Measurements from ENCODE around the gene CGN. TPM values are rescaled to one million over a fixed set of nuclear protein-coding genes. Genes with fewer than 3 reads are reported as not detected.
A peak's percentile ranks its signal among the peaks of the same experiment; 100 is the strongest.

The CGN gene
- total RNA-seq (2016; rRNA removed; fragmentation: Illumina TruSeq; extraction: Trizol), result 0.24 and 0.75 TPM in 2 replicates
- 0.20 and 0.88 TPM in 2 replicates for total RNA-seq (2016; cell fraction: cytosol; rRNA removed; fragmentation: Illumina TruSeq; extraction: Trizol; ENCODE audit: low read depth)
- total RNA-seq (2016; cell fraction: insoluble cytoplasmic fraction; rRNA removed; fragmentation: Illumina TruSeq; extraction: Trizol), result 0.10 and 0.67 TPM in 2 replicates
- total RNA-seq (2016; cell fraction: membrane; rRNA removed; fragmentation: Illumina TruSeq; extraction: Trizol), result 0.19 and 0.28 TPM in 2 replicates
- total RNA-seq (2016; cell fraction: nucleus; rRNA removed; fragmentation: Illumina TruSeq; extraction: Trizol), result 1.3 and 1.6 TPM in 2 replicates
- 0.81 and 1.1 TPM in 2 replicates for polyA plus RNA-seq (2011; rRNA removed)
- 0.18 and 0.21 TPM in 2 replicates for polyA plus RNA-seq (2011; cell fraction: cytosol; rRNA removed)
- 3.8 TPM in 2 replicates for polyA plus RNA-seq (2011; cell fraction: nucleus; rRNA removed)
- 1.7 and 3.2 TPM in 2 replicates for polyA plus RNA-seq (2012)
- polyA plus RNA-seq (2016; cell fraction: cytosol; fragmentation: Illumina TruSeq; extraction: Trizol; ENCODE audit: low read depth), result 0.03 TPM in 1 of 2 replicates, not detected in the other
- 0.27 and 0.43 TPM in 2 replicates for polyA plus RNA-seq (2016; cell fraction: insoluble cytoplasmic fraction; fragmentation: Illumina TruSeq; extraction: Trizol; ENCODE audit: low read depth)
- 0.03 and 0.10 TPM in 2 replicates for polyA plus RNA-seq (2016; cell fraction: membrane; fragmentation: Illumina TruSeq; extraction: Trizol; ENCODE audit: low read depth)
- polyA plus RNA-seq (2016; cell fraction: nucleus; fragmentation: Illumina TruSeq; extraction: Trizol; ENCODE audit: insufficient read depth, low read depth), result 2.3 and 2.8 TPM in 2 replicates
- 0.63 and 2.7 TPM in 2 replicates for polyA minus RNA-seq (2011; rRNA and poly(A)+ RNA removed; ENCODE audit: low replicate concordance)
- polyA minus RNA-seq (2011; cell fraction: cytosol; rRNA and poly(A)+ RNA removed), result 0.70 TPM in 1 of 2 replicates, not detected in the other
- polyA minus RNA-seq (2011; cell fraction: nucleus; rRNA and poly(A)+ RNA removed), result 2.7 and 3.9 TPM in 2 replicates
- percentile 25 among the genes with signal in this experiment for Bru-seq, nascent RNA
- BruChase-seq, experiment 1, labeled RNA remaining after a 6-hour chase, result percentile 29 among the genes with signal in this experiment
- percentile 25 among the genes with signal in this experiment for BruChase-seq, experiment 2, labeled RNA remaining after a 2-hour chase
- long read RNA-seq, experiment 1, result 0 reads
- long read RNA-seq, experiment 2, partial matches to known transcripts, result 0 of 1 reads
- long read RNA-seq, experiment 2, other reads (novel, unspliced or antisense), result 1 of 1 reads

GRCh38 chr1:151510957-151511635, at the start of gene CGN:
Gene CGN (plus strand): TSS chr1:151511387. CDS start chr1:151518520, 7,133 bp downstream.
- no peak within 1 kb of the TSS for H2AFZ ChIP-seq (ENCODE audit: low read length)
- no peaks in the 10 kb centered on the region for H3K9me3 ChIP-seq (ENCODE audit: low read length)
- CTCF ChIA-PET (ENCODE audit: low intra/inter-chr PET ratio, low total read pairs), result no interaction called here
- POLR2A ChIA-PET, result interaction anchor here (0.9 to 2.1 kb wide), 6 partner anchors 16 to 398 kb away, joined by 3 to 13 read pairs (median 4); partner anchors contain the start of genes POGZ, THEM4, TUFT1 and VPS72
- H3K36me3 ChIP-seq (replicated peaks in 1 of 2; ENCODE audit: control insufficient read depth in 1 of 2, insufficient read depth in 2 of 2, low read length in 2 of 2), result no peaks in the 10 kb centered on the region
- 3% methylated on average over 6 of the region's 68 CpGs for WGBS (ENCODE audit: low lambda C conversion rate)
- H3K4me2 ChIP-seq (ENCODE audit: low read depth, low read length), result peak within 1 kb of the TSS; percentile 91
- peaks cover 66% of the 10 kb centered on the region for H3K4me1 ChIP-seq (ENCODE audit: insufficient read depth, low read length)
- intact Hi-C loops (cut with micrococcal nuclease; ENCODE audit: unreplicated experiment), result no loop called here
- H3K9ac ChIP-seq (ENCODE audit: insufficient read depth, low read depth, low read length), result peak within 1 kb of the TSS; percentile 50; the same call in 1 of the 2 replicates
- peak within 1 kb of the TSS; percentile 66 to 80 (median 71) for H3K4me3 ChIP-seq (replicated peaks in 1 of 3; ENCODE audit: insufficient read depth in 1 of 3, low read depth in 2 of 3, low read length in 3 of 3)
- FAIRE-seq (no peak), DNase-seq (ENCODE audit: low spot score) (peak; percentile 73), ATAC-seq (peak; percentile 82)
- BruUV-seq (replicated peaks), result no TSS peak
- in situ Hi-C loops (cut with HindIII; ENCODE audit: extremely low pct_ligation_motif_present, low pct_unique_long_range_greater_than_20kb), result no loop called here
- H4K20me1 ChIP-seq (ENCODE audit: insufficient read depth, low read length), result no peaks in the 10 kb centered on the region
- H3K27me3 ChIP-seq (ENCODE audit: control insufficient read depth in 1 of 2, insufficient read depth in 2 of 2, low read length in 2 of 2), result peaks cover 0 to 16% of the 10 kb centered on the region in 2 experiments; a peak in 2 of 5 replicates
- no peak within 1 kb of the TSS for H3K27ac ChIP-seq (ENCODE audit: extremely low read length, insufficient read depth, low read length)
- H3K79me2 ChIP-seq (ENCODE audit: insufficient read depth, low read length), result no peaks in the 10 kb centered on the region
- TF ChIP-seq ZFY (CRISPR knock-in tag; IDR thresholded peaks at IDR 0.05) (no peak), BCL6 (CRISPR knock-in tag; IDR thresholded peaks at IDR 0.05) (peak; percentile 99), TBP (CRISPR knock-in tag; IDR thresholded peaks at IDR 0.05) (no peak), ZNF335 (CRISPR knock-in tag; IDR thresholded peaks at IDR 0.05) (no peak), ZNF546 (CRISPR knock-in tag; conservative IDR thresholded peaks at IDR 0.05) (peak; percentile 77; the same call in 1 of the 2 replicates), GLI4 (CRISPR knock-in tag; IDR thresholded peaks at IDR 0.05; ENCODE audit: borderline replicate concordance) (no peak), ZHX2 (IDR thresholded peaks at IDR 0.05; ENCODE audit: low read depth) (no peak), ZHX2 (CRISPR knock-in tag; IDR thresholded peaks at IDR 0.05; ENCODE audit: borderline replicate concordance) (no peak), ZNF253 (CRISPR knock-in tag; IDR thresholded peaks at IDR 0.05; ENCODE audit: borderline replicate concordance) (no peak), NCOA2 (CRISPR knock-in tag; IDR thresholded peaks at IDR 0.05) (no peak), CHD2 (IDR thresholded peaks at IDR 0.05; ENCODE audit: low read depth, low read length) (no peak)
